Putamen (tissue), 1 donor: ENCODE results near the gene TRIM4.
"Not testable (repeated sequence)": the region's sequence is repeated elsewhere in the genome, so short reads cannot be mapped to it uniquely, and the experiment has no call there.

Source experiments
- DNase-seq: peaks from one replicate; pipeline ENCODE4 v3.0.0-alpha.2; 2016; ENCODE audit warnings: low spot score

TRIM4 gene

DNA sequence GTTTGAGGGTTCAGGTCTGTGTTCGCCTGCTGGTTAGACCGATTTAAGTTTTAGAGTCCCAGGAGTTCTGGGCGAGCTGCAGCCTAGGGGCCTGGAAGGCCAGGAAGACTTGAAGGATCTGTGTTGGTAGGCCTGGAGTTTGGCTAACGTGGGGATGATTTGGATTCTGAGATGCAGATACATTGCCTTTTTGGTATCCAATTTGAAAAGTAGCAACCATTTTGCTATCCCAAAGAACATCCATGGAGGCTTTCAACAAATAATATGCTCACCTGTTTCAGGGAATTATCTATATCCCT lies 433 bp upstream of the TRIM4 start:
- DNase-seq, result no peak

DNA sequence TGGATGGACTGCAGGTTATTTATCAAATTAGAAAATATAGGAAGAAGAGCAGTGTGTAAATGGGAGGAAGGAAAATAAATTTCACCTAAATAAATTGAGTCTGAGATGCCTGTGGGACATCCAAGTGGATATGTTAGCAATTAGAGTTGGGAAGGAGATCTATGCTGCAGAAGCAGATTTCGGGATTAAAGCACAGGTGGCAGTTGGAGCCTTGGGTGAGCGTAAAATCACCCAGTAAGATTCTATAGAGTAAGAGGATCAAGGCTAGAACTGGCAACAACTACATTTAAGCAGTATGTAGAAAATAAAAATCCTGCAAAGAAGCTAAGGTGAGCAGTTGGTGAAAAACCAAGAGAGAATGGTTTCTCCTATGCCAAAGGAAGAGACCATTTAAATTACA lies 8.4 kb downstream of the TRIM4 start:
- DNase-seq, result no peak

DNA sequence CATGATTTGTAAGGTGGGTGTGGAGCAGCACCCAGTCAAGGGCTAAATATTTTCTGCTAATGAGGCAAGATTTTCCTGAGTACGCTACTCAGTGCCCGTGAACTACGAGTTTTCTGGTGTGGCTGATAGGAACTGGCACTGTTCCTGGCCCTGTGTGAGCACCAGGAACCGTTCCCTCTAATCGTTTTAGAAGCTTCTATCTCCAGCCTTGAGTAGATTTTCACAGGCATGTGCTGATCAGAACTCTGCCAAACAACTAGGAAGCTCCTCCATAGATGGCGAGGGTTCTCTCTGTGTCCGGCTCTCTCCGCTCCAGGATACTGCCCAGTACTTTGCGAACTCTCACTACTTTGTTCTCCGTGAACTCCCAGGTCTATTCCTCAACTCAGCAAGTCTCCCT lies 17.7 kb downstream of the TRIM4 start:
- no peak for DNase-seq

GRCh38 chr7:99899830-99900519 lies 19.4 kb downstream of the TRIM4 start:
- no peak for DNase-seq

- no peak for DNase-seq
Measured at GRCh38 chr7:99898836-99899235, 20.5 kb downstream of the TRIM4 start.

DNA sequence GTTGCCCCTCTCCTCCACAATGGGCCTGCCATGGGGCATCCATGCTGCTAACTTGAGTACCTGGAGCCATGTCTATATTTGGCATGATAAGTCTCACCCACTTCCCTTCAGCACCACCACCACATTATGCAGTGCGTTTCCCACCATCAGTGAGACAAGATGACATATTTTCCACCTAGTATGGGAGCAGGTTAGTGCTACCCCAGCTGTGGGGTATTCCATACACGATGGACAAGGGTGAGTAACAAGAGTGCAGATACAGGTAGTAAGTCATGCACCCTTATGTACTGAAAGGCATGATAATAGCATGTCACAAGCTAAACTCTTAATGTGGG lies 21.3 kb downstream of the TRIM4 start:
- no peak for DNase-seq

GRCh38 chr7:99897322-99898022 lies 21.9 kb downstream of the TRIM4 start:
- no peak for DNase-seq

GRCh38 chr7:99894738-99895137 lies 24.6 kb downstream of the TRIM4 start:
- no peak for DNase-seq

DNA sequence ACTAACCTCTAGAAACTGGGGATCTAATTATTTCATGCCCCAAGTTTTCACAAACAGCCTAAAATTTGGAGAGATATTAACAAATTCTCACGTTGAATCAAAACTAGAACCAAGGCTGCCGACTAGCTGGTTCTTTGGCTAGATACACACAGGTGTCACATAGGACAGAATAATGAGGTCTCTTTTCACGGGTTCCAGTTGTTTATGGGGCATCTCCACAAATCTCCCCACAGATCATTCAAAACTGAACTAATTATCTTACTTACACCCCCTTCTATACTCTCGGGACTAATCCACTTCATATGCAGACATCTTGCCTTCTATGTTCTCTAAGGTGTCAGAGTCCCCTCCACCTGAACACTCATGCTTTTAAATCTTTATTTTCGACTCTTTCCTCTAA lies 26.1 kb downstream of the TRIM4 start:
- no peak for DNase-seq

DNA sequence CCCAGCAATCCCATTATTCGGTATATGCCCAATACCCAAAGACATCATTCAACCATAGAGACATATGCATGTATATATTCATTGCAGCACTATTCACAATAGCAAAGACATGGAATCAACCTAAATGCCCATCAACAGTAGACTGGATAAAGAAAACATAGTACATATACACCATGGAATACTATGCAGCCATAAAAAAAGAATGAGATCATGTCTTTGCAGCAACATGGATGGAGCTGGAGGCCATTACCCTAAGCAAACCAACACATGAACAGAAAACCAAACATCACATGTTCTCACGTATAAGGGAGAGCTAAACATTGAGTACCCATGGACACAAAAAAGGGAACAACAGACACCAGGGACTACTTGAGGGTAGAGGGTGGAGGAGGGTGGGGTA lies 29.0 kb downstream of the TRIM4 start:
- not testable (repeated sequence) for DNase-seq

GRCh38 chr7:99888366-99888765 lies 31.0 kb downstream of the TRIM4 start:
- not testable (repeated sequence) for DNase-seq

- no peak for DNase-seq
Measured at GRCh38 chr7:99881370-99881769, 38.0 kb downstream of the TRIM4 start.

- DNase-seq, result no peak
Measured at GRCh38 chr7:99876933-99877332, 42.4 kb downstream of the TRIM4 start, which contains the start of gene OR2AE1. TSS of gene OR2AE1 (minus strand) at chr7:99877033. CDS start at chr7:99877033, 0 bp downstream.

DNA sequence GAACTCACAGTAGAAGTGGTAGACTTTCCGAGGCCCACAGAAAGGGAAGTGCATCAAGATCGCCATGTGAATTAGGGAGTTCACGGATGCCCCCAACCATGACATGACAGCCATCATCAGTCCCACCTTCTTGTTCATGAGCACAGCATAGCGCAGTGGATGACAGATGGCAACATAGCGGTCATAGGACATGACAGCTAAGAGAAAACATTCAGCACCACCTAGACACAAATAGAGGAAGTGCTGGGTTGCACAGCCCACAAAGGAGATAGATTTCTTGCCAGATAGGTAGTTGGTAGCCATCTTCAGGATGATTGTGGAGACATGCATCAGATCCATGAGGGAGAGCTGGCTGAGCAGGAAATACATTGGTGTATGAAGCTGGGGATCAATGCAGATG lies 42.8 kb downstream of the TRIM4 start:
- no peak for DNase-seq

DNA sequence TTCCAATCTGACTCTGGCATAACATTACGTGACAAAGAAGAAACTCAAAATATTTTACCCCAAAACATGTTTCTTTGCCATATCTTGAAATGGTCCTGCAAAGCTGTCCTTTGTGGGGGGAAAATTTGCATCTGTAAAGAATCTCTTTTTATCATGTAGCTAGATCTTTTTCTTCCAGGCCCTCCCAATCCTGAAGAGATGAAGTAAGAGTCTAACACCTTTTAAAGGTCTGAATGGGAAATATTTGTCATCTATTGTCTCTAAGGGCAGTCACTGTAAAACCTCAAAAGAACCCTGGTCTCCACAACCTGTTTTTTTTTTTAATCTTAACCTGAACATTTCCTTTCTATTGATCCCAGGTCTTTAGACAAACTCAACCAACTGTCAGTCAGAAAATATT lies 51.1 kb downstream of the TRIM4 start:
- DNase-seq, result no peak

DNA sequence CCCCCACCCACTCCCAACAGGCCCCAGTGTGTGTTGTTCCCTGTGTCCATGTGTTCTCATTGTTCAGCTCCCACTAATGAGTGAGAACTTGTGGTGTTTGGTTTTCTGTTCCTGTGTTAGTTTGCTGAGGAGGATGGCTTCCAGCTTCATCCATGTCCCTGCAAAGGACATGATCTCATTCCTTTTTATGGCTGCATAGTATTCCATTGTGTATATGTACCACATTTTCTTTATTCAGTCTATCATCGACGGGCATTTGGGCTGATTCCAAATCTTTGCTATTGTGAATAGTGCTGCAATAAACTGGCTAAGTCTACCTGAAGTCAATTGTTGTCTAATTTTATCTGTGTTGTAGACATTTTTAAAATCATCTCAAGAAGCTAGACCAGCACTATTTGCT lies 51.9 kb downstream of the TRIM4 start:
- DNase-seq, result not testable (repeated sequence)

DNA sequence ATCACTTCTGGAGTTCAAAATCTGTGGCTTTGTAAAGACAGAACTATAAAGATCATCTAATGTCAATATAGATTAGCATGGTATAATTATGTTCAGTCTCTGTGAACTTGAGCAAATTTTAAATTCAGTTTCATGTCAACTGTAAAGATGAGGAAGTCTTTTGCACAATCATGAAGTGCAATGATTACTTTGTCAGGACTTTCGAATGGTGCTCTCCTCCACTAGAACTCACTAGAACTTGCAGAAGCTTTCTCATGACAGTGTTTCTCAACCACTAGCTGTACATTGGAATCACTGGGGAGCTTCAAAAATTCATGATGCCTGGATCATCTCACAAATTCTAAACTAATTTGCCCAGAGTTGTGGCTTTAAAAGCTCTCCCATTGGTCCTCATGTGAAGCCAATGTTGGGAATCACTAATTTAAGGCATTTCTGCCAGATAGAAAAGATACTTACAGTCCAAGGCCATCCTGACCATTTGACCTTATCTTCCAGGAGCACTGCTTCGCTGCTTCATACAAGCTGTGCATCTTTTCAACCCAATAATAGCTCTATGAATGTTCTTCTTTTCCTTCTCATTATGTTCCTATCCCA lies 55.4 kb downstream of the TRIM4 start:
- no peak for DNase-seq

GRCh38 chr7:99860281-99861127 lies 58.8 kb downstream of the TRIM4 start:
- DNase-seq, result no peak

DNA sequence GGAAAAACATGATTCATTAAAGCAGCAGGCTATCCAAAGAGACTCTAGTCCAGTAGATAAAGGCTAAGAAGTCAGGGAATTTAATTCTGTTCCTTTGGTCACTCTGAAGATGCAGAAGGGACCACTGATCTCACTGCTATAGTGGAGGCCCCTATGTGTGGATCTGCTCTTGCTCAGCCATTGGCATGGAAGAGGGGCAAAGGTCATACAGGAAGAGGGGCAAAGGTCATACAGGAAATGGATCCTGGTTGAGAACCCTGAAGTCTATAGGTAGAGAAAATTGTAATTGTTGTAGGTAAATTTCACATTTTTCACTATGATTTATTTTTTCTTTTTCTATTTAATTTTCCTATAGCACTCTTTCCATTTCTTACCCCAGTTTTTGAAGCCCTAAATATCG lies 64.1 kb downstream of the TRIM4 start:
- no peak for DNase-seq

GRCh38 chr7:99848420-99849216 lies 70.7 kb downstream of the TRIM4 start:
- no peak for DNase-seq

DNA sequence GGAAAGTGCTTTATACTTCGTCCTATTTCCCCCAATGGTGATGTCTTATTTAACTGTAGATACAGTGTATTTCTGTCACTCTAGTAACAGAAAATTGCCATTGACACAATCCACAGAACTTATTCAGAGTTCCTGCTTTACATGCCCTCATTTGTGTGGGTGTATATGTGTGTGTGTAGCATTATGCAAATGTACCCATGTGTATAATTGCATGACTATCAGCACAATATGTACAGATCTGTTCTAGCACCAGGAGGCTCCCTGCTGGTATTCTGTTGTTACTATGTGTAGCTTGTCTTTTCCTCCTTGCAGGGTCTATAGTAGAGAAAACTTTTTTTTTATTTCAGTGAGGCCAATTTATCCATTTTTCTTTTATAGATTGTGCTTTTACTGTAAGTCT lies 75.0 kb downstream of the TRIM4 start:
- peak; percentile 10 for DNase-seq

DNA sequence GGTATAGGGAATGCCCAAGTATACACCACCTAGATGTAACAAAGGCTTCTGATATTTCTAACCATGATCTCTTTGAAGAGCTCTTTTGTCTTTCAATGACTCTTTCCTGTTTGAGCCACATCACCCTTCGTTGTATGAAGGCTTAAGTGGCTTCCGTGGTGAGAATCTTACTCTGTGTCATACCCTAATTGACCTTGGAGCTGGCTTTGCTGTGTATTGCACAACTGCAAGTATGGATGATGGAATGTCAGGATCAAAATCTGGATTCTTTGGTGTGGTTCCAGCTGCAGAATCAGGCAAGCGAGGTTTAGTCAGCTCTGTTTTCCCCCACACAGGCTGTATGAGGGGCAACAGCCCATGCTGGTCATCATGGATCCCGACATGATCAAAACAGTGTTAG lies 75.5 kb downstream of the TRIM4 start:
- no peak for DNase-seq
